Measurements from ENCODE around the gene AMER3.

Gene AMER3

DNA sequence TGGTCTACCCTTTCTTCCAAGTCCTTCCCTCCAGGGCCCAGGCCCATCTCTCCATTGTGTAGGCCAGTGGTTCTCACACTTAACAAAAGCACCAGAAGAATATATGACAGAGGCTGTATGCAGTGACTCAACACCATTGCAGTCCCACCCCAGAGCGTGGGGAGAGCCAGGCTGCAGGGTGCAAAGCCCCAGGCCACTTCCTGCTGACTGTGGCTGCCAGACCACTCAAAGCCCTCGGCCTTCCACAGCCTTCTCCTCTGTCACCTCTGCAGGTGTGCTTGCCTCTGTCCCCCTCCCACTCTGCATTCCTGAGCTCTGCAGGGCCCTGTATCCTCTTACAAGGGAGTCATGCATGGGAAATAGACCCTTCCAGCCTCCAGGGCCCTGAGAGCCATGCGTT lies 41.0 kb downstream of the AMER3 start:
- TF ChIP-seq USF1 (IDR thresholded peaks at IDR 0.05) = no peak
- peak; percentile 35 for TF ChIP-seq TEAD4 (IDR thresholded peaks at IDR 0.05)

GRCh38 chr2:130797493-130798435 lies 42.4 kb downstream of the AMER3 start:
- TF ChIP-seq RAD21 (IDR thresholded peaks at IDR 0.05; ENCODE audit: low read depth) (peak; percentile 86), USF1 (IDR thresholded peaks at IDR 0.05) (no peak), TAF1 (IDR thresholded peaks at IDR 0.05; ENCODE audit: low read depth) (peak; percentile 14; the same call in 1 of the 2 replicates), EP300 (IDR thresholded peaks at IDR 0.05; ENCODE audit: borderline replicate concordance) (no peak), FOXM1 (IDR thresholded peaks at IDR 0.05; ENCODE audit: borderline replicate concordance, low read depth) (no peak), ZBTB7A (IDR thresholded peaks at IDR 0.05; ENCODE audit: low read depth) (peak; percentile 61; the same call in 1 of the 2 replicates), CEBPB (IDR thresholded peaks at IDR 0.05) (no peak), TEAD4 (IDR thresholded peaks at IDR 0.05) (peak; percentile 5; the same call in 1 of the 2 replicates), YY1 (IDR thresholded peaks at IDR 0.05; ENCODE audit: low read depth) (no peak), CREB1 (IDR thresholded peaks at IDR 0.05; ENCODE audit: low read depth) (no peak), TCF12 (IDR thresholded peaks at IDR 0.05; ENCODE audit: low read depth) (no peak; the same call in 1 of the 2 replicates), EGR1 (IDR thresholded peaks at IDR 0.05) (no peak), NFIC (IDR thresholded peaks at IDR 0.05) (no peak)
- TF ChIP-seq, protein P1, sequence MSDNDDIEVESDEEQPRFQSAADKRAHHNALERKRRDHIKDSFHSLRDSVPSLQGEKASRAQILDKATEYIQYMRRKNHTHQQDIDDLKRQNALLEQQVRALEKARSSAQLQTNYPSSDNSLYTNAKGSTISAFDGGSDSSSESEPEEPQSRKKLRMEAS (IDR thresholded peaks at IDR 0.05) = peak; percentile 33; the same call in 1 of the 2 replicates
- TF ChIP-seq, protein P2, sequence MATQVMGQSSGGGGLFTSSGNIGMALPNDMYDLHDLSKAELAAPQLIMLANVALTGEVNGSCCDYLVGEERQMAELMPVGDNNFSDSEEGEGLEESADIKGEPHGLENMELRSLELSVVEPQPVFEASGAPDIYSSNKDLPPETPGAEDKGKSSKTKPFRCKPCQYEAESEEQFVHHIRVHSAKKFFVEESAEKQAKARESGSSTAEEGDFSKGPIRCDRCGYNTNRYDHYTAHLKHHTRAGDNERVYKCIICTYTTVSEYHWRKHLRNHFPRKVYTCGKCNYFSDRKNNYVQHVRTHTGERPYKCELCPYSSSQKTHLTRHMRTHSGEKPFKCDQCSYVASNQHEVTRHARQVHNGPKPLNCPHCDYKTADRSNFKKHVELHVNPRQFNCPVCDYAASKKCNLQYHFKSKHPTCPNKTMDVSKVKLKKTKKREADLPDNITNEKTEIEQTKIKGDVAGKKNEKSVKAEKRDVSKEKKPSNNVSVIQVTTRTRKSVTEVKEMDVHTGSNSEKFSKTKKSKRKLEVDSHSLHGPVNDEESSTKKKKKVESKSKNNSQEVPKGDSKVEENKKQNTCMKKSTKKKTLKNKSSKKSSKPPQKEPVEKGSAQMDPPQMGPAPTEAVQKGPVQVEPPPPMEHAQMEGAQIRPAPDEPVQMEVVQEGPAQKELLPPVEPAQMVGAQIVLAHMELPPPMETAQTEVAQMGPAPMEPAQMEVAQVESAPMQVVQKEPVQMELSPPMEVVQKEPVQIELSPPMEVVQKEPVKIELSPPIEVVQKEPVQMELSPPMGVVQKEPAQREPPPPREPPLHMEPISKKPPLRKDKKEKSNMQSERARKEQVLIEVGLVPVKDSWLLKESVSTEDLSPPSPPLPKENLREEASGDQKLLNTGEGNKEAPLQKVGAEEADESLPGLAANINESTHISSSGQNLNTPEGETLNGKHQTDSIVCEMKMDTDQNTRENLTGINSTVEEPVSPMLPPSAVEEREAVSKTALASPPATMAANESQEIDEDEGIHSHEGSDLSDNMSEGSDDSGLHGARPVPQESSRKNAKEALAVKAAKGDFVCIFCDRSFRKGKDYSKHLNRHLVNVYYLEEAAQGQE (IDR thresholded peaks at IDR 0.05; ENCODE audit: low read depth) = no peak

DNA sequence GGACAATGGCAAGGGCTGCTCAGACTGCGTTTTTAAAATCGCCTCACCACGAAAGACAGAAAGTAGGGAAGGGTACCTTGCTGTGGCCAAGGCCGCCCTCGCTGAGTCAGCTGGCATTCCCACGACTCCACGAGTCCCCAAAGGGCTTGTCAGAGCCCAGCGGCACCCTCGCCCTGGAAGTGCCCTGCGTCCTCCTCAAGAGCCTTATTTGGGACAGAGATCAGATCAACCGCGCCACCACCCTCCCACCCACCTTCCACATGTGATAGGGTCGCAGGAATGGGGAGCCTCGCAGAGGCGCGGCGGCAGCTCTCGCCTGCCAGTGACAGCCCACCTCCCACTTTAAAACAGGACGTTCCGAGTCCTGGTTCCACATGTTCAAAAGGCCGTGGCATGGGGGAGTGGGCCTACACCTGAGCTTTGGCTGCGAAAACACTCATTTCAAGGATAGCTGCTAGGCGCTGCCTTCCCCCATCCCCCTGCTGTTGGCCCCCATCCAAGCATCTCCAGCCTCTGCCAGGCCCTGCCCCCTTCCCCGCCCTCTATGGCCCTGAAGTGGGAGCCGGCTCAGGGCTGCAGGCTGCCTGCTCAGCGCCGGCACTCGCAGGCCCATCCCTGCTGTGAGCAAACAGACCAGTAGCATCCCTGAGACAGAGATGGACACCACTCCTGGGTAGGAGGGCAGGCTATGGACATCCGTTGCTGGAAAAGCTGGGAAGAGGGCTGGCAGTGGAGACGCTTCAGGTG lies 43.3 kb downstream of the AMER3 start:
- TF ChIP-seq ZBTB7A (IDR thresholded peaks at IDR 0.05; ENCODE audit: low read depth) = no peak
- 0 out of 2 replicates have a peak, but pooled peaks have one; percentile 20 for TF ChIP-seq NFIC (IDR thresholded peaks at IDR 0.05)
- no peak for TF ChIP-seq EP300 (IDR thresholded peaks at IDR 0.05; ENCODE audit: borderline replicate concordance)
- TF ChIP-seq CEBPB (IDR thresholded peaks at IDR 0.05) = no peak
- TF ChIP-seq, protein P2 (IDR thresholded peaks at IDR 0.05; ENCODE audit: low read depth) = no peak
- no peak for TF ChIP-seq FOXM1 (IDR thresholded peaks at IDR 0.05; ENCODE audit: borderline replicate concordance, low read depth)

GRCh38 chr2:130799295-130799694 lies 44.0 kb downstream of the AMER3 start:
- TF ChIP-seq EP300 (IDR thresholded peaks at IDR 0.05; ENCODE audit: borderline replicate concordance) = no peak
- TF ChIP-seq CREB1 (IDR thresholded peaks at IDR 0.05; ENCODE audit: low read depth) = no peak
- no peak for TF ChIP-seq USF1 (IDR thresholded peaks at IDR 0.05)
- TF ChIP-seq RAD21 (IDR thresholded peaks at IDR 0.05; ENCODE audit: low read depth) = no peak
- no peak for TF ChIP-seq TAF1 (IDR thresholded peaks at IDR 0.05; ENCODE audit: low read depth)
- TF ChIP-seq TEAD4 (IDR thresholded peaks at IDR 0.05) = no peak
- TF ChIP-seq CEBPB (IDR thresholded peaks at IDR 0.05) = no peak
- TF ChIP-seq EGR1 (IDR thresholded peaks at IDR 0.05) = no peak
- TF ChIP-seq, protein P2 (IDR thresholded peaks at IDR 0.05; ENCODE audit: low read depth) = no peak
- TF ChIP-seq NFIC (IDR thresholded peaks at IDR 0.05) = no peak
- no peak for TF ChIP-seq ZBTB7A (IDR thresholded peaks at IDR 0.05; ENCODE audit: low read depth)
- TF ChIP-seq YY1 (IDR thresholded peaks at IDR 0.05; ENCODE audit: low read depth) = no peak
- TF ChIP-seq, protein P1 (IDR thresholded peaks at IDR 0.05) = no peak
- no peak for TF ChIP-seq TCF12 (IDR thresholded peaks at IDR 0.05; ENCODE audit: low read depth)
